ENCODE data around the gene VMO1. TPM values are rescaled to one million over a fixed set of nuclear protein-coding genes. Genes with fewer than 3 reads are reported as not detected.

The VMO1 gene
- total RNA-seq, 4 donors from 2014 or later: 4.6 to 54.9 (median 5.7) TPM; not detected in 1

GRCh38 chr17:4769628-4770027, 16.5 kb downstream of the VMO1 start:
- no peak for TF ChIP-seq CTCF (IDR thresholded peaks at IDR 0.05; ENCODE audit: low read depth)

GRCh38 chr17:4768298-4768697, 17.9 kb downstream of the VMO1 start:
- TF ChIP-seq CTCF (IDR thresholded peaks at IDR 0.05; ENCODE audit: low read depth): no peak

- TF ChIP-seq CTCF (IDR thresholded peaks at IDR 0.05; ENCODE audit: low read depth): no peak
These were observed 19.4 kb downstream of the VMO1 start for GRCh38 chr17:4766723-4767122.

GRCh38 chr17:4766201-4766600, 20.0 kb downstream of the VMO1 start:
- TF ChIP-seq CTCF (IDR thresholded peaks at IDR 0.05; ENCODE audit: low read depth): no peak

- TF ChIP-seq CTCF (IDR thresholded peaks at IDR 0.05; ENCODE audit: low read depth): no peak
These were observed 21.6 kb downstream of the VMO1 start for GRCh38 chr17:4764595-4764994.

- TF ChIP-seq CTCF (IDR thresholded peaks at IDR 0.05; ENCODE audit: low read depth): no peak
These were observed 26.4 kb downstream of the VMO1 start for GRCh38 chr17:4759776-4760236.

- no peak for TF ChIP-seq CTCF (IDR thresholded peaks at IDR 0.05; ENCODE audit: low read depth)
These were observed 32.8 kb downstream of the VMO1 start for GRCh38 chr17:4753392-4753791.

Data from subcutaneous adipose tissue (tissue), 4 donors.